Measurements from ENCODE around the gene IL2RA.
"Not testable (repeated sequence)": the region's sequence is repeated elsewhere in the genome, so short reads cannot be mapped to it uniquely, and the experiment has no call there.

IL2RA gene

DNA sequence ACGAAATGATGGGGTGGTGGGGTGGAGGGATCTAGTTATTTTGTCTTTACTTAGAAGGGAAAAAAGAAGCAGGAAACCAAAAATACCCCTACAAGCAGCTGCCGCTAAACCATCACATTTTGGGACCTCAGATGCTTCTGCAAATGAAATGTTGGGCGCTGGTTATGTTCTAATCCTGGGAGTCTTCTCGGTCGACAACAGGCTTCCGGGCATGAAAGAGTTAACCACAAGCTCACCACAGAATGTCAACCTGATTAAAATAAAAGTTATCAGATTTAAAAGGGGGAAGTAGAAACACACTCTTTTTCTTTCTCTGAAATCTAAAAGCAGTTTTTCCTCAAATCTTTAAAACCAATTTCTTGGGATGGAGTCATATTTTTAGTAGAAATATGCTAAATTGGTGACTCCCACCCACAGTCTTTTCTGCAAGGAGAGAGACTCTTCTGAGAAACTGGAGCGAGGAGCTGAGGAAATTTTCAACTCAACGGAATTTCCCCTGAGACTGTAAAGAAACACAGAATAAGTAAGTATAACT lies 16.8 kb downstream of the IL2RA start:
- TF ChIP-seq CTCF (IDR thresholded peaks at IDR 0.05; ENCODE audit: control insufficient read depth, extremely low read depth, insufficient read depth), result no peak
- H3K4me3 ChIP-seq (ENCODE audit: low read depth, low read length), result no peak overlapping the region
- DNase-seq (ENCODE audit: low read depth), result no peak

GRCh38 chr10:6044751-6045313 lies 17.3 kb downstream of the IL2RA start:
- TF ChIP-seq CTCF (IDR thresholded peaks at IDR 0.05; ENCODE audit: control insufficient read depth, extremely low read depth, insufficient read depth), result no peak
- no peak overlapping the region for H3K4me3 ChIP-seq (ENCODE audit: low read depth, low read length)
- no peak for DNase-seq (ENCODE audit: low read depth)

- H3K4me3 ChIP-seq (ENCODE audit: low read depth, low read length), result no peak overlapping the region
- no peak for TF ChIP-seq CTCF (IDR thresholded peaks at IDR 0.05; ENCODE audit: control insufficient read depth, extremely low read depth, insufficient read depth)
- DNase-seq (ENCODE audit: low read depth), result no peak
These were observed 18.1 kb downstream of the IL2RA start for GRCh38 chr10:6044060-6044459.

DNA sequence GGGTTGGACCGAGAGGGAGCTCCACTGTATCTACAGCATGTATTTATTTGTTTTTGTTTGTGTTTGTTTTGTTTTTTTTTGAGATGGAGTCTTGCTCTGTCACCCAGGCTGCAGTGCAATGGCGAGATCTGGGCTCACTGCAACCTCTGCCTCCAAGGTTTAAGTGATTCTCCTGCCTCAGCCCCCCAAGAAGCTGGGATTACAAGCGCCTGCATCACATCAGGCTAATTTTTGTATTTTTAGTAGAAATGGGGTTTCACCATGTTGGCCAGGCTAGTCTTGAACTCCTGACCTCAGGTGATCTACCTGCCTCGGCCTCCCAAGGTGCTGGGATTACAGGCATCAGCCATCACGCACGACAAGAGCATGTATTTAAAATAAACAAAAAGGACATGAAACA lies 18.8 kb downstream of the IL2RA start:
- not testable (repeated sequence) for H3K4me3 ChIP-seq (ENCODE audit: low read depth, low read length); DNase-seq (ENCODE audit: low read depth)

DNA sequence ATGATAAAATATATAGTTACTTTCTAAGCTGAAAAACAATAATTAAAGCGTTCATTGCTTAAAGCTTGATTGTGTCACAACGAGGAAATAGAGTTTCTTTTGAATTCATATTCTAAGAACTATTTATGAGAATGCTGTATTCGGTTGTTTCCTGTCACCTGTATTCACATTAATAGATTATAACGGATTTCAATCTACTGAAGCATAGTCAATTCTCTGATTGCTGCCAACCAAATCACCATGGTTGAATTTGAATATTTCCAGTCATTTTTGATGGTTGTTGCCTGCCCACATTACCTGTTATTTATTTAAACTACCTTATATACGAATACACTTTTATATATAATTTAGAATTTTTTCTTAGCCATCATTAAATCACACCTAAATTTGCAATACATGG lies 22.0 kb downstream of the IL2RA start:
- no peak for TF ChIP-seq CTCF (IDR thresholded peaks at IDR 0.05; ENCODE audit: control insufficient read depth, extremely low read depth, insufficient read depth)
- H3K4me3 ChIP-seq (ENCODE audit: low read depth, low read length), result no peak overlapping the region
- DNase-seq (ENCODE audit: low read depth), result no peak

DNA sequence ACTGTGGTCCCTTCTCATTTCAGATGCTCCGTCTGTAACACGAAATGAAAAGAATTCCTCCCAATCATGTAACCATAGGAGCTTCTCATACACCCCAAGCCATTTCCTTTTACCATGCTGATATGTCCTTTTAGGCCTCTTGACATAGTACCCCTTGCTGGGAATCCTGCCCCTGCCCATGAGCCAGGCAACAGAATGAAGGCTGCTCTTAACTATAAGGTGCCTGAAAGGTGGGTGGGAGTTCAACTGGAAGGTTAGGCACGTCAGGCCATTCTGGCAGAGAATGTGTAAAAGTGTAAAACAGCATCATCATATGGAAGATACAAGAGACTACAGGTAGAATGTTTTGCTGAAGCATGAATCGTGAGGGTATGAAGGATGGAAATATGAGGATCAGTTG lies 22.5 kb downstream of the IL2RA start:
- no peak for TF ChIP-seq CTCF (IDR thresholded peaks at IDR 0.05; ENCODE audit: control insufficient read depth, extremely low read depth, insufficient read depth)
- no peak overlapping the region for H3K4me3 ChIP-seq (ENCODE audit: low read depth, low read length)
- no peak for DNase-seq (ENCODE audit: low read depth)

DNA sequence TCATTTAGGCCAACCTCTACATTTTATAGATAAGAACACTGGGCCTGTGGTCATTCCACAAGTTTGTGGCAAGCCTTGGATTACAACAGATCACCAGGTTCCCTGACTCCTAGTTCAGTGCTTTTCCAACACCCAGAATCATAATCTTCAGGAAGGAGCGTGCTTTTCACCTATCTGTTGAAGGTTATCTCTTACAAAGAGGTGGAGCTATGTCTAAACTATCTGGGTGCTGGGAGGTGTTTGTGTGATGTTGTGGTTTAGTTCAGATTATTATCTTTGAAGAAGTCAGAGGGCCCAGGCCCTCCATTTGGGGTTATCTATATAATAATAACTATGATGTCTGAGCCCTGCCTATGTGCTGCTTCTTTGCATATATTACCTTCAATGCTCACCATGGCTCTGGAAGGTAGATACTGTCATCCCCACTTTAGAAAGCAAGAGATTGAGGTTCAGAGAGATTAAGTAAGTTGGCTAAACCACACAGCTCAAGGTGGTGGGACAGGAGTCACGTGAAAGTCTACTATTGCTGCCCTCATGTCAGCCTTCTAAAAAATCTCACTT lies 24.0 kb downstream of the IL2RA start:
- no peak for DNase-seq (ENCODE audit: low read depth)

More for the DNA sequence above, 24.0 kb downstream of the IL2RA start:
- H3K4me3 ChIP-seq (ENCODE audit: low read depth, low read length), result no peak overlapping the region
- no peak for TF ChIP-seq CTCF (IDR thresholded peaks at IDR 0.05; ENCODE audit: control insufficient read depth, extremely low read depth, insufficient read depth)

Measured in LNCaP clone FGC (cell line).